Measurements from ENCODE around the gene PARP16. TPM values are rescaled to one million over a fixed set of nuclear protein-coding genes. Genes with fewer than 3 reads are reported as not detected.
A peak's percentile ranks its signal among the peaks of the same experiment; 100 is the strongest.

Gene PARP16
- total RNA-seq, result 10 to 100 TPM in 1 of 6 experiments, 1 to 10 TPM in 5; 6.9 to 11.3 (median 8.5) TPM
- long read RNA-seq, partial matches to known transcripts, result 1 of 2 reads
- long read RNA-seq, other reads (novel, unspliced or antisense), result 0 of 2 reads

- 7% methylated on average over 15 of the region's 62 CpGs for WGBS (ENCODE audit: insufficient coverage, low coverage, low lambda C conversion rate, missing lambda C conversion rate)
- Histone ChIP-seq H3K4me3 (peak within 1 kb of the TSS; percentile 55 to 85 (median 74)), H3K9me3 (no peaks in the 10 kb centered on the region), H3K4me1 (peaks cover 0 to 16% (median 4%) of the 10 kb centered on the region in 4 donors), H3K36me3 (no peaks in the 10 kb centered on the region), H3K27ac (peak within 1 kb of the TSS; percentile 82 to 96 (median 94)), H3K27me3 (no peaks in the 10 kb centered on the region)
- TF ChIP-seq CTCF (IDR thresholded peaks at IDR 0.05) (peak; percentile 55 to 75 (median 72)), POLR2A (IDR thresholded peaks at IDR 0.05) (peak; percentile 85)
- DNase-seq, result peak; percentile 96 to 97 (median 96)
- ATAC-seq, result peak; percentile 90 to 95 (median 93)
- intact Hi-C loops (cut with DNase I), result no loop called here
These were observed at the start of gene PARP16 for GRCh38 chr15:65286704-65287519. PARP16 (minus strand) TSS chr15:65286883; CDS start chr15:65286426, 457 bp downstream.

GRCh38 chr15:65335278-65336055 lies 48.8 kb upstream of the PARP16 start:
- Histone ChIP-seq H3K9me3 (no peaks in the 10 kb centered on the region), H3K36me3 (no peaks in the 10 kb centered on the region), H3K4me3 (no peak overlapping the region), H3K27me3 (no peaks in the 10 kb centered on the region), H3K27ac (no peak overlapping the region), H3K4me1 (no peaks in the 10 kb centered on the region)
- ATAC-seq (no peak), DNase-seq (peak in 1 of 3 donors; percentile 33)
- no peak for TF ChIP-seq CTCF (IDR thresholded peaks at IDR 0.05)
- TF ChIP-seq POLR2A (IDR thresholded peaks at IDR 0.05), result no peak
- WGBS (ENCODE audit: insufficient coverage, low coverage, low lambda C conversion rate, missing lambda C conversion rate), result 70% methylated on average over 6 of the region's 19 CpGs
- intact Hi-C loops (cut with DNase I), result no loop called here

GRCh38 chr15:65334586-65335231 lies 48.0 kb upstream of the PARP16 start:
- Histone ChIP-seq H3K27ac (no peak overlapping the region), H3K4me3 (no peak overlapping the region), H3K27me3 (no peaks in the 10 kb centered on the region), H3K4me1 (no peaks in the 10 kb centered on the region), H3K36me3 (no peaks in the 10 kb centered on the region), H3K9me3 (no peaks in the 10 kb centered on the region)
- no peak for DNase-seq
- TF ChIP-seq CTCF (IDR thresholded peaks at IDR 0.05) (no peak), POLR2A (IDR thresholded peaks at IDR 0.05) (no peak)
- no peak for ATAC-seq
- intact Hi-C loops (cut with DNase I), result no loop called here
- 75% methylated on average over 6 of the region's 20 CpGs for WGBS (ENCODE audit: insufficient coverage, low coverage, low lambda C conversion rate, missing lambda C conversion rate)

- TF ChIP-seq CTCF (IDR thresholded peaks at IDR 0.05) (no peak), POLR2A (IDR thresholded peaks at IDR 0.05) (no peak)
- H3K27ac ChIP-seq, result no peak overlapping the region
- H3K27me3 ChIP-seq, result no peaks in the 10 kb centered on the region
- DNase-seq (no peak), ATAC-seq (no peak)
- H3K4me1 ChIP-seq, result no peaks in the 10 kb centered on the region
- H3K36me3 ChIP-seq, result no peaks in the 10 kb centered on the region
- no peaks in the 10 kb centered on the region for H3K9me3 ChIP-seq
- no peak overlapping the region for H3K4me3 ChIP-seq
- intact Hi-C loops (cut with DNase I), result no loop called here
- 55% methylated on average over 2 of the region's 5 CpGs for WGBS (ENCODE audit: insufficient coverage, low coverage, low lambda C conversion rate, missing lambda C conversion rate)
These were observed 47.2 kb upstream of the PARP16 start for GRCh38 chr15:65333856-65334255.

Data from right lobe of liver (tissue), 6 donors.